Endothelial cell (in vitro differentiated cells): ENCODE measurements around the gene MED20. TPM values are rescaled to one million over a fixed set of nuclear protein-coding genes. Genes with fewer than 3 reads are reported as not detected.

Source experiments
- DNase-seq: peaks from one replicate; pipeline ENCODE4 v3.0.0; 2021; ENCODE audit warnings: low spot score
- H3K27ac Mint-ChIP-seq: one replicate; pipeline ENCODE4 v1.8.0; 2021; ENCODE audit warnings: mixed read lengths, inconsistent platforms; ENCODE audit not compliant: unreplicated experiment
- H3K27me3 Mint-ChIP-seq: one replicate; pipeline ENCODE4 v1.8.0; 2021; ENCODE audit warnings: mild to moderate bottlenecking, moderate library complexity, mixed read lengths, inconsistent platforms; ENCODE audit not compliant: unreplicated experiment
- H3K36me3 Mint-ChIP-seq: one replicate; pipeline ENCODE4 v1.8.0; 2021; ENCODE audit warnings: mild to moderate bottlenecking, low read depth, mixed read lengths, inconsistent platforms; ENCODE audit not compliant: unreplicated experiment
- H3K4me1 Mint-ChIP-seq: one replicate; pipeline ENCODE4 v1.8.0; 2021; ENCODE audit warnings: mild to moderate bottlenecking, mixed read lengths, inconsistent platforms; ENCODE audit not compliant: unreplicated experiment
- H3K4me3 Mint-ChIP-seq: one replicate; pipeline ENCODE4 v1.8.0; 2021; ENCODE audit warnings: mild to moderate bottlenecking, mixed read lengths, inconsistent platforms; ENCODE audit not compliant: unreplicated experiment
- H3K9me3 Mint-ChIP-seq: one replicate; pipeline ENCODE4 v1.8.0; 2021; ENCODE audit warnings: mixed read lengths, inconsistent platforms; ENCODE audit not compliant: unreplicated experiment
- total RNA-seq: library from RNA; stranded (reverse); fragmentation: NEBNext Ultra II Directional; extraction: Animal tissue kit (Norgen Biotek cat#: 25700); gene quantifications from one replicate; pipeline ENCODE4 v1.2.1, GENCODE V29; 2021; ENCODE audit not compliant: unreplicated experiment
- TF ChIP-seq, protein P1 (sequence below): fragments of 200-600 bp; sonication (generic); IDR thresholded peaks from one replicate; pipeline ENCODE4 v1.5.0; 2021; ENCODE audit warnings: antibody characterized with exemption; ENCODE audit not compliant: unreplicated experiment

Gene MED20
- total RNA-seq, 1 donor from 2014 or later = 39.4 TPM

DNA sequence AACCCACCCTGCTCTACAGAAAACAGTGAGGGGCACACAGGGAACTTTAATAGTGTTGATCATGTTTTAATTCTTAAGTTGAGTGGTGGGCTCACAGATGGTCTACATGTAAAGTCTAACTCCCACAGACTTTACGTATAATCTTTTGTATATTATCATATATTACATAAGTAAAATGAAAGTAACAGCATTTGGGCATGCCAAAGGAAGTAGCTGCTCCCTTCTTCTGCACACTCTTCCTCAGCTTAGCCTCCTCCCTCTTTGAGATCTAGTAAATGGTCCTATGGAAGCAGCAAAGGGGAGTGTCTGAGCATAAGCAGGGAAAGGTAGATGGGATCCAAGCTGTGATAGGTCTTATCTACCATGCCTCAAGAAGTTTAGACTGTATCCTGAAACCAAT, 11.2 kb downstream of the MED20 start:
- no peak for DNase-seq
- H3K9me3 Mint-ChIP-seq = no peaks in the 10 kb centered on the region
- H3K36me3 Mint-ChIP-seq = peaks cover 38% of the 10 kb centered on the region
- no peak overlapping the region for H3K4me3 Mint-ChIP-seq
- TF ChIP-seq, protein P1, sequence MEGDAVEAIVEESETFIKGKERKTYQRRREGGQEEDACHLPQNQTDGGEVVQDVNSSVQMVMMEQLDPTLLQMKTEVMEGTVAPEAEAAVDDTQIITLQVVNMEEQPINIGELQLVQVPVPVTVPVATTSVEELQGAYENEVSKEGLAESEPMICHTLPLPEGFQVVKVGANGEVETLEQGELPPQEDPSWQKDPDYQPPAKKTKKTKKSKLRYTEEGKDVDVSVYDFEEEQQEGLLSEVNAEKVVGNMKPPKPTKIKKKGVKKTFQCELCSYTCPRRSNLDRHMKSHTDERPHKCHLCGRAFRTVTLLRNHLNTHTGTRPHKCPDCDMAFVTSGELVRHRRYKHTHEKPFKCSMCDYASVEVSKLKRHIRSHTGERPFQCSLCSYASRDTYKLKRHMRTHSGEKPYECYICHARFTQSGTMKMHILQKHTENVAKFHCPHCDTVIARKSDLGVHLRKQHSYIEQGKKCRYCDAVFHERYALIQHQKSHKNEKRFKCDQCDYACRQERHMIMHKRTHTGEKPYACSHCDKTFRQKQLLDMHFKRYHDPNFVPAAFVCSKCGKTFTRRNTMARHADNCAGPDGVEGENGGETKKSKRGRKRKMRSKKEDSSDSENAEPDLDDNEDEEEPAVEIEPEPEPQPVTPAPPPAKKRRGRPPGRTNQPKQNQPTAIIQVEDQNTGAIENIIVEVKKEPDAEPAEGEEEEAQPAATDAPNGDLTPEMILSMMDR = no peak
- H3K27me3 Mint-ChIP-seq = peaks cover 3% of the 10 kb centered on the region
- H3K4me1 Mint-ChIP-seq = peaks cover 11% of the 10 kb centered on the region
- H3K27ac Mint-ChIP-seq = no peak overlapping the region

DNA sequence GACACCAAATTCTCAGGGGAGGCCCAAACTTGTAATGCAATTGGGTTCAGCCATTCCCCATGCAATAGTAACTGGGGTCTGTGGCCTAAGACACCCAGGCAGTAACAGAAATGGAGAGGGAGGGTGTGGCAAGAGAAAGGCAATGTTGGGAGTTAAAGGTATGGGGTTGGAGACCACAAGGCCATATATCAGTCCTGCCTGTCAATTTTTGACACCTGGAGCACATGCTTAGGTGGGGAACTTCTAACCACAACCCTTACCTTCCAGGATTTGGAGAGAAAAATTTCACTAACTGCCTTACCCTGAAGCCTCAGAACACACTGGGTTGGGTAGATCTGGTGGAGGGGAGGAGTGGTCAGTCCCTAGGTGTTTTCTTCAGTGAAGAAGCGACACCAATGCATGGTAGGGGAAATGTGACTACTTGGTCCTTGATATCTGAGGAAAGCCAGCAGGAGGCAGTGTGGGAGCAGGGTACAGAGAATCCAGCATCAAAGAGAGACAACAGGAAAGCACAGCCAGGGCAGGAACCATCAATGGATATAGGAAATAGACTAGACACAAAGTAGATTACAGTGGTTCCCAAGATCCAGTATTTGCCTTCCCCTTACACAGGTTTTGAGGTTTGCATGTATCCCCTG, 18.9 kb downstream of the MED20 start:
- H3K27ac Mint-ChIP-seq = peak overlapping the region; percentile 52
- H3K9me3 Mint-ChIP-seq = no peaks in the 10 kb centered on the region

DNA sequence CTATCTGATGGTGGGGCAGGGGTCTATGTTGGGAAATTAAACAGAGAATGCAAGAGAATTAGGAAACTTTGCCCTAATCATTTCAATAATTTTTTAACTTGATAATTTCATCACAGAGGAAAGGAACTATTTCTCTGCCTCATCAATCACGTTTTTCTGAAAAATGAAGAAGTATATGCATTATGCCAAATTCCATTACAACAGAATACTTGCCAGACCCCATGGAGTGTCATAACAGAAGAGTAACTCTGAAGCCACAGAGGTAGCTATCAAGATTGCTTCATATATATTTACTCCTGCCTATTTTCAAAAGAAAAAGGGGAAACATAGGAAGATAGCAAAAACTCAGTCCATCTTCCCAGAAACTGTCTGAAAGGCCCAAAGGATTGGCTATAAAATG, 20.1 kb downstream of the MED20 start:
- Mint-ChIP-seq H3K4me1 (peaks cover 13% of the 10 kb centered on the region), H3K27me3 (no peaks in the 10 kb centered on the region), H3K36me3 (peaks cover 17% of the 10 kb centered on the region), H3K27ac (no peak overlapping the region), H3K9me3 (no peaks in the 10 kb centered on the region), H3K4me3 (no peak overlapping the region)
- TF ChIP-seq, protein P1 = no peak
- DNase-seq = no peak

More for the DNA sequence above, 18.9 kb downstream of the MED20 start:
- Mint-ChIP-seq H3K4me3 (no peak overlapping the region), H3K4me1 (peaks cover 9% of the 10 kb centered on the region), H3K36me3 (peaks cover 26% of the 10 kb centered on the region), H3K27me3 (no peaks in the 10 kb centered on the region)
- peak; percentile 52 for DNase-seq
- TF ChIP-seq, protein P1 = peak; percentile 31

DNA sequence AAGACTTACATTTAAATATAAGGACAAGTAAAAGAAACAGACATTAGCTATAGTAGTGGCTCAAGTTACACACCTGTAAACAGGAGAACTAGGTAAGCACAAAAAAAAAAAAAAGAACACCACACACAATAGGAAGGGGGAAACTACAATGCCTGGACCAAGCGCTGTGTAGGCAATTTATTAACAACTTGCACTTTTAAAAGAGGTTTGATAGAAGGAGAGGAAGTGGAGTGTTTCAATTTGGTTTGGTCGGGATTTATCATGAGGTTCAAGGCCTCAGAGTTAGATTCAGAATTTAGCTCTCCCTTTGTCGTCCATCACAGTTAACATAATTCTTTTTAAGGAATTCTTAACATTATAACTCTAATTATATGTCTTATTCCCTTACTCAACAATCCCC, 24.7 kb downstream of the MED20 start:
- peak overlapping the region; percentile 95 for H3K4me3 Mint-ChIP-seq
- H3K27ac Mint-ChIP-seq = no peak overlapping the region
- peaks cover 8% of the 10 kb centered on the region for H3K4me1 Mint-ChIP-seq
- no peak for DNase-seq
- TF ChIP-seq, protein P1 = no peak
- no peaks in the 10 kb centered on the region for H3K9me3 Mint-ChIP-seq
- H3K36me3 Mint-ChIP-seq = no peaks in the 10 kb centered on the region
- no peaks in the 10 kb centered on the region for H3K27me3 Mint-ChIP-seq
